NCI-H1105 (cell line): ENCODE results near the gene NEDD9.

ENCODE experiments used
- DNase-seq: peaks from one replicate; lab custom pipeline; 2025; lab: John Stamatoyannopoulos, UW

Gene NEDD9

DNA sequence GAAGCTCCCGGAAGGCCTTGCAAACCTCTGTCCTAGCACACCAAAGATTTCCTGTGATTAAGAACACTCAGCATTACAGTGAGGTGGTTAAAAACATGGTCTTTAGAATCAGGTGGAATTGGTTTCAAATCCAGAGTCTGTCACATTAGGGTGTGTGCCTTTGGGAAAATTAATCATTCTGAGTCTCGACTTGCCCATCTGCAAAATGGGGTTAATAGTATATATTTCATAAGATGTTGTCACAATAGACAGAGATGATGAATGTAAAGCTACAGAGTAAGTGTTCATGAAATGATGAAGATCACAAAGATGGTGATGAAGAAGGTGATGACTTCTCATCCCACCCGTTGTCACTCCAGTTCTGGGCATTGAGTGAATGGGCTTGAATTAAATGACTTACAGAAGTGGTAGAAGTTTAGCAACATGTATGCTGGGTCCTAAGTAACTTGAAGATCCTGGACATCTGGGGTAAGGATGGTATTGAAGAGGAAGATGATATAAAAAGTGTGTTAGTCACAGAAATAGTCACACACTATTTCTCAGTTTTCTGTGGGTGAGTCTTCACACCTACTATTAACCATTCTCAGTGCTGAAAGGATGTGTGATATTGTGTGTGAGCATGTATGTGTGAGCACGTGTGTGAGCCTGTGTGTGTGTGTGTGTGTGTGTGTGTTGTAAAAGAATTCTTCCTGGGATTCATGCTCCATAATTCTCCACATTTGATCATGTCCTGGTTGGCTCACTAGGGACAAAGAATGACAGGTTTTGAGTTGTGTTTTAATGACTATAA, 28.0 kb upstream of the NEDD9 start:
- DNase-seq = no peak

DNA sequence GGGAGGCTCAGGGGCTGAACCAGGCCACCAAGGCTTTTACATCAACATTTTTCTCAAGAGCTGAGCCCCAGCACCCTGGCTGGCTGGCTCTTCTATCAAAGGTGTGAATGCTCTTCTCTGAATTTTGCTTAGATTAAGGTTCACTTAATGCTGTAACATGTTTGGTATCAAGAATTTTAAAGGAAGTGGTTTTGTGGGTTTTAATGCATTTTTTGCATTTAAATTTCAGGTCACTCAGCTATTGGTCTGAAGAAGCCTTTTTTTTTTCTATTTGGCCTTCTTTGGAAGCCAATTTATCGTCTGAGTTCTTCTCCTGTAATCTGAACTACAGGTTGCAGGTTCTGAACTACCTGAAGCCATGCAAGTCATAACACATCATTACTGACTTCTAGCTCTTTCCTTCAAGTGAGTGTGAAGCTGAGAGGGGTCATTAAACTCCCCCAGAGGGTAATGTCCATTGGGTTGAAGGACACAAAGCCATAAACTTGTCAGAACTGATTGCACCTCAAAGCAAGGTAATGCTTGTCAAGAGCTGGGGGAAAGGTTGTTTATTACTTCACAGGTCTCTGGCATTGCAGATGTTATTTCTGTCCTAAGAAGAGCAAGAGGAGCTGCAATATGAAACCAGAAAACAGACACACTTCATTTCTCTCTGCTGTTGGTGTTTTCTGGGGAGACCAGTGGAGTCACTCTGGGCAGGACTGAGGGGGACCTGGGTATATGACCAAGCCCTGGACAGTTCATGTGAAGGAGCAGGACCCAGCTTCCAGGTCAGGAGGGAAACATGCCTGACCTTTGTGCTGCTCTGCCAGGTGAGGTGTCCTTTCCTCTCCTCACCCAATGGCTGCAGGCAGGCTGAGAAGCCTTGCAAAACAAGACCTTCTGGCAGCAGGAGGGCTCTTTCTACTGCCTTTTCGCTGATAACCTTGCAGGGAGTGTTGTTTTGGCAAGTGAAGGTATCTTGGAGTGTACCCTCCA, 26.1 kb upstream of the NEDD9 start:
- DNase-seq = no peak

DNA sequence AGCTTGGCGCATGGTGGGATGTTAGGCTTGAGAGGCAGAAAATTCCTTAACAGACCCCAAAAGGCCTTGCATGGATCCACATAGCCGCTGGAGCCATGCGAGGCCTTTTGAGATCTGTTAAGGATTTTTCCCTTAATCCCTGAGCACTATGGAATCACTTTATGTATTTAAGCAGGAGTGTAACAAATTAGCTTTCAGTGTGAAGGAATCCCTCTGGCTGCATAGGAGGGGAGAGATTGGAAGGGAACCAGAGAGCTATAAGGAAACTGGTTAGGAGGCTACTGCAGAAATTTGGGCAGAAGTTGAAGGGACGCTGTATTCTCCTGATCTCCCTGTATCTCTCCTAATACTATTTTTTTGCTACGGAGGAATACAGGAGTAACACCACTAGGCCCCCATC, 23.1 kb upstream of the NEDD9 start:
- no peak for DNase-seq

DNA sequence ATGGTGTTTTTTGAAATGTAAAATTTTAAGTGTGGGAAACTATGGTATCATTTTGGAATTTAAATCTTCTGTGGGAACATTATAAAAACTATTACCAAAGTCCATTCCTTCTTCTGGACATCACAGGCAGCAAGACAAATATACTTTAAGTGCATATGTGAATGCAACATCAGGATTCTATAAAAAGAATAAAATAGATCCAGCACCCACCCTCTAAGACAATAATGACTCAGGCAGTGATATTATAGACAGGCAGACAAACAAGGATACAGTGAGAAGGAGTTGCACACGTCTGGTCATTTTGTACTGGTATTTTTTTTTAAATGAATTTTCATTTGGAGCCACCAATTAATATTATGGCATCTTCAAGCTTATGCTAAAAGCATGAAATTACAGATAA, 21.1 kb upstream of the NEDD9 start:
- DNase-seq = no peak

DNA sequence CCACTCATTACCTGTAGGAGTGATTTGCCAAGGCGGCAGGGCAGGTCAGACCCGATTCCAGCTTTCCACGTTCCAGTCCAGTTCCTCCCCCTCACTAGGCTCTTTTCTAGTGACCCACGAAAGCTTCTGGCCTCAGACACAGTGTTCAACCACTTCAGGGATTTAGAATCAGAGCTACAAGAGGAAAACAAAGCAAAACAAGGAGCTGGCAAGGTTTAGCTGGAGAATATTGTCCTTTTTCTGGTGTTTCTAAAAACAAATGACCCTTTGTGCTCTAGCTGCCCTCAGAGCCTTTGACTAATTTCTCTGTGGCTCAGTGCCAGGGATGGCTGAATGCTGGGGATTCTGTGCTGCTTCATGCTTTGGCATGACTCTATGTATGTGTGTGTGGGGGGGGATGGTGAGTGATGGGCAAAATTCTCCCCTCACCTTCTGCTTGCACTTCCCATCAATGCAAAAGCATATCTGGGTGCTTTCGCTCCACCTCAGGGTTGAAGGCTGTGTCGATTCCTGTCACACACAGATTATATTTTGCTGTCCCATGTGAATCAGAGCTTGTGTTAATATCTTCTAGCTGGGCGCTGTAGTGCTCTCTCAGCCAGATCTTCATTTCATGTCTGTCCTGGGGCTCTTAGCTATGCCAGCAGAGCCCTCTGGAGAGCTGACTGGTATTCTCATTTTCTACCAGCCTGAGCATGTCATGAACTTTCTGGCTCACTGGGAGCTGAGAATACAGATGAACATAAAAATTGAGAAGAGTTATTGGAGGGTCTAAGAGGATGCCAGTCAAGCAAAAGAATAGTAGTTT, 19.3 kb upstream of the NEDD9 start:
- DNase-seq = peak; percentile 49

DNA sequence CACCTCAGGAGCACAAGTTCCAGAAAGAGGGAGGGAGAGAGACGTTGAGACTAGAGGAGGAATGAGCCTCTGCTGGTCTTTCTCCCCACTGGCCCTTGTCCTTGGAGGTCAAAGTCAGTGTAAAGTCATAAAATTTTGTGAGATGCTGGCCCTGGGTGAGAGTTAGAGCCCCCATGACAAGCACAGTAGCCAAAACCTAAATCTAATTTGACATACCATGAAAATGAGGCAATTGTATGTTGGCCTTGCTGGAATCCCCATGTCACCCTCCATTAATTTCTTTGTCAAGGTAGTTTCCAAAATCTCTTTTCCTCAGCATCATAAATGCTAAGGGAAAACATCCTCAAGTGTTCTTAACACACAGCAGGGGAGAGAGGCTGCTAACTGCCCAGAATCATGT, 17.6 kb upstream of the NEDD9 start:
- no peak for DNase-seq

DNA sequence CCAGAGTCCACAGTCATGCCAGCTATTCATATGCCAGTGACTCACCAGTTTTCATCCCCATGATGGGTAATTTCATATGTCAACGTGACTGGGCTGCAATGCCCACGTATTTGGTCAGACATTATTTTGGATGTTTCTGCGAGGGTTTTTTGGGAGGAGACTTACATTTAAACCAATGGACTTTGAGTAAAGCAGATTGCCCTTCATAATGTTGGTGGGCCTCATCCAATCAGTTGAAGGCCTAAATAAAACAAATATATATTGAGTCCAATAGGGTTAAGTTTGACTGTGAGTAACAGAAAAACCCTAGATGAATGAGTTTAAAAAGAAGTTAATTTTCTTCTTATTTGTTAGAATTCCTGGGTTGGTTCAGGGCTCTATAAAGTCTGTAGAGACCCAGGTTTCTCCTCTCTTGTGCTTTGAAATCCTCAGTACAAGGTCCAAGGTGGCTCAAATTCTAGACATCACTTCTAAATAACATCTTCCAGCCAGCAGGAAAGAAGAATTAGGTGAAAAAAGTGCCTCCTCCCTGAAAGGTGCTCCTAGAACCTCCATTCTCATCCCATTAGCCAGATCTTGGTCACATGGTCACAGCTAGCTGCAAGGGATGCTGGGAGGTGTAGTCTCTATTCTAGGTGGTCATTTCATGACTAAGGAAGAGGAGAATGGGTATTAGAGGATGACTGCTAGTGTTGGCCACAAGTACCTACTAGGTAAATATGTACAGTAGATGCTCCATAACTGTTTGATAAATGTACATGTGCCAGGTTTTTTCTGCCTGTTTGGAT, 16.7 kb upstream of the NEDD9 start:
- no peak for DNase-seq

DNA sequence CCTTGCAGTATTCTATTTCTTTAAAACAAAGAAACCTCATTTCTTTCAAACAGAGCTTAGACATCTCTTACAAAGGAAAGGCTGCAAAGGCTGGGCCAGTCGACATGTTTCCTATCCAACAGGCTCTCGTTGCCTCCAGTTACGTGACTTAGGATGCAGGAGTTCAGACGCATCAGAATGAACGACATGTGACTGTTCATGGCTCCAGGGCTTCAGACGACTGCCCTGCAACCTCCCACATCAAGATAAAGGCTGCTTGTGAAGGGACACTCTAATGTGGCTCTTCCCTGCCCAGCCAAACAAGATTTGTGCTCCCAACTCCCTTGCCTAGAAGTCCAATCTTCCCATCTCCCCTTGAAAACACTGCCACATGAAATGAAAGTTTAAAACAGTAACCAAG, 14.3 kb upstream of the NEDD9 start:
- DNase-seq = no peak

DNA sequence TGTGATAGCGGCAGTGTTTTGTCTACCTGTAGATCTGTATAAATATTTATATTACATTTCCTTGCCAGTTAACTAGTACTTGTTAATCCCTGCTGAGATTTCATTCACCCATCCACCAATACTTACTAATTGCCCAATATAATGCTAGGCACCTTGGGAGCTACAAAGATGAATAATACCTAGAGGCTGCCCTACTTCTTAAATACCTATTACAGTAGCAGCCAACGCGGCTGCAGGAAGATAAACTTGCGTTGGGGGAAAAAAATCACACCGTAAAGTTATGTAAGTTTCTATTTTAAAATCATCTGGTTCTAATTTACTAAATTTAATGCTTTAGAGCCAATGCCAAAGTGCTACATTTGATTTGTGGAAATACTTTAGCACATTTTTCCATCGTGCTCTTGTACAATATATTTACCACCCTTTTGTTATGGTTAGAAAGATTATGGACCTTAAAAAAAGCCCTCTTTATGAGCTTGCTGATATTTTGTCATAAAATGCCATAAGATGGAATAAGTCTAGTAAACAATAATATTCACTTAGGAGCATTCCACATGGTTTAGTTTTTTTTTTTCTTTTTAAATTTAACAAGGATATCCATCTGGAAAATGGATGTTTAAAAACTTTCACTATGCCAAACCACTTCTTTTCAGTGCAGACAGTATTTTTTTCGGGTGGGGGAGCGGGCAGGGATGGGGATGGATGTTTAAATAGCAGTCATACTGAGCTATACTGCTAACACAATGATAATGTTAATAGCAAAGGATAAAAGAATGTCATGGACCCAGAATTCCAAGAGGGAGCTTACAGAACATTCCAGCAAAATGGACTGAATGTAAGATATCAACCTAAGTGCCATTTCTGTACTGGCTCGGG, 13.2 kb upstream of the NEDD9 start:
- DNase-seq = no peak

DNA sequence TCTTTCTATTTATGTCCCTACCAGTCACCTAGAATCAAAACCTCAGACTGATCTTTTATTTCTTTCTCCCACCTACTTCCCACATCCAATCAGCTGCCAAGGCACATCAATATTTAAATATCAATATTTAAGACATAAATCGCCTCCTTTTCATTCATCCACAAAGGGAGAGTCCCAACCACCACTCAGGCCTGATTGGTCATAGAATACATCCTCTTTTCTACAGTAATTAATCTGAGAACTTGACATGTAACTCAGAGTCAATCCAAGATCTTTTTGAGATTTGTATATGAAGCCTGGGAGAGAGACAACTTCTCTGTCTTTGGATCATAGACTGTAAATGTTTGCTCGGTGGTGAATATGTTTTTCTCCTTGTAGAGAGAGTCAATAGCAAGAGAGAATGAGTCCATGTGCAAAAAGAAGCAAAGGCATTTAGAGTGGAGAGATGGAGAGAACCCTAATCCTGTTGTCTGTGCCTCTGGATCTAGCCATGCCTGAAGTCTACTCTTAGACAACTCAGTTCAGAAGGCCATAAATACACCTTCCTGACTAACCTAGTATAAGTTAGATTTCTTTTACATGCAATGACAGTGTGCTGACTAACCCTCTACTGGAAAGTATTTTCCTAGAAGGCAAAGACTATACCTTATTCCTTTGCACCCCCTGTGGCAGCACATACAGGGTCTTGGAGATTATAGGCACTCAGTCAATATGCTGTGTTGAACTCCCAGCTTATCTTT, 12.1 kb upstream of the NEDD9 start:
- no peak for DNase-seq

DNA sequence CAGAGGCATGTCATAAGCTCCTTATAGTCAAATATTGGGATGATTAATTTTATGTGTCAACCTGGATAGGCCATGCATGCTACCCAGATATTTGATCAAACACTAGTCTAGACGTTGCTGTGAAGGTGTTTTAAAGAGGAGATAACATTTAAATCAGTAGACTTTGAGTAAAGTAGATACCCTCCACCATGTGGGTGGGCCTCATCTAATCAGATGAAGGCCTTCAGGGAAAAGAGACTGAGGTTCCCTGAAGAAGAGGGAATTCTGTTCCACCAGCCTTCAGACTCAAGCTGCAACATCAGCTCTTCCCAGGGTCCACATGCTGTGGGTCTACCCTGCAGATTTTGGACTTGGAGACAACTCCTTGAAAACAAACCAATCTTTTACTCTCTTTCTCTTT, 11.4 kb upstream of the NEDD9 start:
- DNase-seq = no peak

DNA sequence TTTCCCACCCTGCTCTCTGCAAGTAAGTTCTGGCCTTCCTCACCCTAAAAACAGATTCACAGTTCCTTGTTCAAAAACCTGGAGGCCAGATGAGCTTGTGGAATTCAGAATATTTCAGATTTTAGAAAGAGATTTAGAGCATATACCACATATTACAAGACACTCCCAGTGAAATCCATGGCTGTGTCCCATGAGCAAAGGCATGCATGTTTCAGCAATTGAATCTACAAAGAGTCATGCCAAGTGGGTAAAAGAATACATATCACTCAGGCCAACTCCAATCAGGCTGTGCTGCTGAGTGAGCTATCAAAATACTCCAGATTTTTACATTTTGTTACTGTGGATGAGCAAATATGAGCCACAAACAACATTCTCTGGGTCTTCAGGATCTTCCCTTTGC, 10.2 kb upstream of the NEDD9 start:
- DNase-seq = no peak

DNA sequence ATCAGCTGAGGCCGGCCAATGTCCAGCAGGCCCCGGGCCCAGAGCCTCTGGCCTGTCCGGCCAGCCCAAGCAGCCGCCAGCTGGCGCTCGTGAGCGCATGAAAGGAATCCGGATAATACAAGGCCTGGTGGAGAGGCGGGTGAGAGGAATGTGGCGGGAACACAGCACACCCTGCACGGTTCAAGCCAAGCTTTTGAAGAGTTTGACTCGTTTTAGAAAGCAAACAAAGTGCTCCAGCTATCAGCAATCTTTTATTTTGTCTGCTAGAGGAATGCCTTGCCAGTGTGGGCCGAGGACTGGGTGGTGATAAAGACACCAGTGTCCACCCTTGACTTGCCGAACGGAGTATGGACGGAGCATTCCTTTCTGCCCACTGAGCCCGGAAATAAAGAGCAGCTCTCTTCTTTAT, 9.3 kb upstream of the NEDD9 start:
- no peak for DNase-seq

DNA sequence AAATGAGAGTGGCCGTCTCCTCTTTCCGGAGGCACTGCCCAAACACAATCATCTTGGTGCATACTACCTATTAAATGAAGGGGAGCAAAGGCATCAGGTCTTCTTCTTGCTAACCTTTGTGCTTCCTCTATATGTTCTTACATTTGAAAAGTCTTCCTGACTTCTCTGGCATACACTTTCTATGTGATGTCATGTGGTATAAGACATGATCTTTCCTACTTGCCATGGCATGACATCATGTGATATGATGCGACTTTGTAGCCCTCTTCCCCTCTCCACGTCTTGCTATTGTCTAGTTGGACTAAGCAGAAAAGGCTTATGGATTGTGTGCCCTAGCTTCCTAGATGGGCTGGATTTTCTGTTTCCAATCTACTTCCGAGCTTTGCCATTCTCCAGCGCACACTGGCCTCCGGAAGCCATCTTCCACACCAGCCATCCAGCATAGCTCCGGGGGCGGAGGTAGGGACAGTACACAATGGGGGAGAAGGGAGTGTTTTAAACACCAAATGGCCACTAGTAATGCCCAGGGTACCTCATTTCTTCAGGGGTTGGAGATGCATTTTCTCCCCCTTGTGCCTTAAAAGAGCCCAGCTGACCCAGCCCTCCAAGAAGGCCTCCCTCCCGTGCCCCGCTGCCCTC, 8.8 kb upstream of the NEDD9 start:
- no peak for DNase-seq

DNA sequence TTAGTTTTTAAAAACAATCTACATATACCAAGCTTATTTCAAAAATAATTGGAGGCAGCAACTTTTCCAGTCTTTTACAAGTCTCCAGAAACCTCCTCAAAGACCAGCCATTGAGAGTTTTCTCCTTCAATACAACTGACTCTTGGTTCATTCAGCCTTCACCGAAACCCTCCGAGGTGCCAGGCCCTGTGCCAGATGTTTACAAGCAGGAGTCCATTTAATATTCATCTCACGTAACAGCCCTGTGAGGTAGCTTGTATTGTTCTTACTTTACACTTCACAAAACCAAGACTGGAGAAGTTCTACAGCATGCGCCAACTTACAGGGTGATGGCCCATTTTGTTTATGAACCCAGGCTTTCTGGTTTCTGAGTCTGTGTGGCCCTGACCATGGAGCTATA, 5.5 kb upstream of the NEDD9 start:
- no peak for DNase-seq

DNA sequence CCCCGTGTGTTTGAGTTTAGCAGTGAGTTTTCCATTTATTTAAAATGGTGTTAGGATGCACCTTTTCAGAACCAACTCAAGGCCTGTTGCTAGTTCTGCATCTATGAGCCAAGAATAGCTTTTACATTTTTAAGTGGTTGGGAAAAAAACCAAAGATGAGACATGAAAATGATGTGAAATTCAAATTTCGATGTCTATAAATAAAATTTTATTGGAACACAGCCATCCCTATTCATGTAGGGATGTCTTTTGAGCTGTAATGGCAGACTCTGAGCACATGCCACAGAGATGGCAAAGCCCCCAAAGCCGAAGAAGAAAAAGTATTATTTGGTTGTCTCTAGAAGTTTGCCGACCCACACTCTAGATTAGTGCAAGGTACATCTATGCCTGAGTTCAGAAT, 5.0 kb upstream of the NEDD9 start:
- DNase-seq = no peak

DNA sequence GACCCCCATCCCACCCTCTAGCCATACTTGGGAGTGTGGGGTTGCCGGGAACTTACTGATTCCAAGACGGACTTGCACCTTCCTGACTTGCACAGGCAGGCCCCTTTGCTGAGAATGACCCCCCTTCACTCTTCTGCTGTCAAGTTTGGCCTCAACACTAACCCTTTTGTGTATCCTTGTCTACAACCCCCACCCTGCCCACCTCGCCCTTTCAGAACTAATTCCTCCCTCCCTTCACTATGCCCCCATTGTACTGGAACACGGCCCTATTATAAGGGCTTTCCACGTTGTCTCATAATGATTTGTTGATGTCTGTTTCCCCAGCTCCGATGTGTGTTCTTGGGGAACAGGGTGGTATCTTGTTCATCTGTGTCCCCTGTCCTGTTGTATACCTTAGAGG, 4.4 kb upstream of the NEDD9 start:
- DNase-seq = no peak

DNA sequence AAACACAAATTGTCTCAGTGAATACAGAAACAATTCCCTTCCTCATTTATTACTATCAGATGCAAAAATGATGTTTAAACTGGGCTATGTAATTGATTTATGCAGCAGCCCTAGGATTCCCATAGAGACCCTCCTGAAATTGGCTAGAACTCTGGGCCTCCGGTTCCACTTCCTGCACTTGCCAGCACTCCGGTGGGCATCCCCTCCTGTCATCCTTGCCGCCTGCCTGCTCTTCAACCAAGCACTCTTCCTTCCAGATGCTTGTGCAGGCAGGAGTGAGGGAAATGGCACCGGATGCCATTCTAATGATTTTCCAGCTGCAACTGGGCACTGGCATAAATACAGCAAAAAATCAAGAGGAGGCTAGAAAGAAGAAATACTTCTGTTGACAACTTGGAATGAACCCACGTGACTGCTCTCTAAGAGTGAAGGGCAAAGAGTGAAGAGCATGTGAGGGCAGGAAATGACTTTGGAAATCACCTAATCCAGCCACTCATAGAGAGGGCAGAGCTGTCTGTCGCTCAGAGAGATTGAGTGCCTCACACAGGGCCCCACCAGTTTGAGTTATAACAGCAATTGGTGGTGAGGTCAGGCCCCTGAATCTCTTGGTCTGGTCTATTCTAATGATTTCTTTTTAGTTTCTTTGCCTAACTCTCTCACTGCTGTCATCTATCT, 3.7 kb upstream of the NEDD9 start:
- DNase-seq = no peak

DNA sequence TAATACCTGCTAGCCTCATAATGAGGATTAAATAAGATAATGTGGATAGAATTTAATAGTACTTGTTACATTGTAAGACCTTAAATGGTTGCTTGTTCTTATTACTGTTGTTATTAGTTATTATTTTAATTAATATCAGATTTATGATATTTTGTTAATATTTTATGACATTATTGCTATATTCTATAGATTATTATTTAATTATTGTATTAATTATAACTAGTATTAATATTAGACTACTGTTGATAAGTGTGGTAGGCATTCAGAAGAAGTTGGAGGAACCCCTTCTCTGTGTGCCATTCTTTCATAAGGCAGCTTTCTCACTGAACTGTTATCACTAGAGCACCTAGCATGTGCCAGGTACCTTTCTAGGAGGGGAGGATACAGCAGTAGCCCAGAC, 2.6 kb upstream of the NEDD9 start:
- DNase-seq = no peak
